Skin of body (tissue), 2 donors: ENCODE data around the gene CASP9. TPM values are rescaled to one million over a fixed set of nuclear protein-coding genes. Genes with fewer than 3 reads are reported as not detected.
"Not testable (repeated sequence)": the region's sequence is repeated elsewhere in the genome, so short reads cannot be mapped to it uniquely, and the experiment has no call there.

Experiments used
- DNase-seq: peaks from one replicate; lab custom pipeline; 2025; lab: John Stamatoyannopoulos, UW
- total RNA-seq: library from RNA; depleted of rRNA; stranded (reverse); fragments of >200 nt; gene quantifications from one replicate; pipeline ENCODE4 v1.2.3, GENCODE V29; 2014

The CASP9 gene
- total RNA-seq, 1 donor from 2014 or later: 5.1 TPM

DNA sequence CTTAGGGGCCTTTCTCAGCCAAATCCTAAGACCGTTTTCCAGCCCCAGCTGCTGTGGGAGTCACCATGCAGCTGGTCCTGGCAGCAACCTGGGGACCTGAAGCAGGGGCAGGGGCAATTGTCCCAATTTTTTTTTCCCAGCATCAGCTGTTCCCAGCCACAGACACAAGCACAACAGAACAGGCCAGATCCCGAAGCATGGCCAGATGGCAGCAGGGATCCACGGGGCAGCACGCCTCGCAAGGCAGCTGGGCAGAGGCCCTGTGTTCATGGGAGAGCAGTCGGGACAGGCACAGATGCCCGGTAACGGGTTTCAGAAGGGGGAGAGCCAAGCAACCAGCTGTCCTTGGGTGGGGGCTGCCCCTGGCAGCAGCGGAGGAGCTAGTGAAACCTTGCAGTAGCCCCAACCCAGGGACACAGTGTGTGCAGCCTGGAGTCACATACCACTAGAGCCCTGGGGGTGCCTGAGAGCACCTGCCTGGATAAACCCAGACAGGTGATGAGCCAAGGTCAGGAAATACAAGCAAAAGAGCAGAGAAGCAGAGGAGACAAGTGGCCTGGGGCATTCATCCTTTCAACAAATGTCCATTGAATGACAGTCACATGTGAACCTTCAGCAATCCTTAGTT is 54.1 kb downstream of the CASP9 start:
- not testable (repeated sequence) for DNase-seq

DNA sequence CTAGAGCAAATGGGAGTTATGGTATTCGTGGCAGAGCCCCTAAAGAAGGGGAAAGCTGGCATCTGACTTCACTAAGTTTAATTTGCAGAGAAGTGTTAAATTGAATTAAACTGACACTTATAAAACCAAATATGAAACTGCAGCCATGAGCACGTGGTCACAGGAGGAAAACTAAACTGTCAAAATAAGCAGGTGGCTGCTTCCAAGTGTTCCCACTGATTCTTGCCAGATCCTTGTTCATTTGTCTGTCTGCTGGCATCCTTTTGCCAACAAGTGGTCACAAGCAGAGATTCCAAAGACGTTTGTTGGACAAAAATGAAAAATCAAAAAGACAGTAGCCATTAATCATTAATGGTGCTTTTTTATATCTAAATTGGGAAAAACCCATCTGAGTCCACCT is 54.7 kb downstream of the CASP9 start:
- no peak for DNase-seq

DNA sequence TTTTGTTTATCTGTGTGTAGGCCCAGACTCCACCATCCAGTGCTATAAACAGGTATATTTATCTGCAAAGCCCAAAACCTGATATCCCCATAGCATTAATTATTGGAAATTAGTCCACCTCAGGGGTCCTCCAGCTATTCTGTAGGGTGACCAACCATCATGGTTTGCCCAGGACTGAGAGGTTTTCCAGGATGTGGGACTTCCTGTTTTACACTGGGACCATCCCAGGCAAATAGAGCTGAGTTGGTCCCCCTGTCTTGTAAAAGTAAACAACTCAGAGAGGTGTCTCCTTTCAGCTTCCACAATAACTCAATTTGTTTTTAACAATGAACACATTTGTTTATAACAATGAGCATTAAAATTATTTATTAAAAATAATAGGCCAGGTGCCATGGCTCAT is 55.9 kb downstream of the CASP9 start:
- no peak for DNase-seq

DNA sequence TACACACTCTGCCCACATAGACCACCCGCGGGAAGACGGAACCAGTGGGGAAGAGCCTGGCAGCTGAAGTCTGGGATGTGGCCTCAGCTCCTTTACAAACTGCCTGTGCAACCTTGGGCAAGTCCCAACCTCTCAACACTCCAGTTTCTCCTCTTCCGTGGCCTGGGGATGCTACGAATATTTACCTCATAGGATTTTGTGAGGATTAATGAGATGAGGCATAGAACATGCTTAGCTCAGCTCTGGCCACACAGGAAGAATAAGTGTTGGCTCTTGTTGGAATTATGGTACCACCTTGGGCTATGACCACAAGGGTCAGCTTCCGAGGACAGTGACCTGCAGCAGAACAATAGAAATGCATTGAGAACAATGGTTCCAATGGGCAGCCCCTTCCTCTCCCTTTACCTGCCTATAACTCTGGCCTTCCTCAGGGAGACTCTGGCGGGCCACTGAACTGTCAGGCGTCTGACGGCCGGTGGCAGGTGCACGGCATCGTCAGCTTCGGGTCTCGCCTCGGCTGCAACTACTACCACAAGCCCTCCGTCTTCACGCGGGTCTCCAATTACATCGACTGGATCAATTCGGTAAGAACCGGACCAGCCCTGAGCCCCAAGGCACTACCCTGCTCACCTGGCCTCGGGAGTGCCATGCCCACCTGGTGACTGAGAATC is 56.9 kb downstream of the CASP9 start:
- not testable (repeated sequence) for DNase-seq

DNA sequence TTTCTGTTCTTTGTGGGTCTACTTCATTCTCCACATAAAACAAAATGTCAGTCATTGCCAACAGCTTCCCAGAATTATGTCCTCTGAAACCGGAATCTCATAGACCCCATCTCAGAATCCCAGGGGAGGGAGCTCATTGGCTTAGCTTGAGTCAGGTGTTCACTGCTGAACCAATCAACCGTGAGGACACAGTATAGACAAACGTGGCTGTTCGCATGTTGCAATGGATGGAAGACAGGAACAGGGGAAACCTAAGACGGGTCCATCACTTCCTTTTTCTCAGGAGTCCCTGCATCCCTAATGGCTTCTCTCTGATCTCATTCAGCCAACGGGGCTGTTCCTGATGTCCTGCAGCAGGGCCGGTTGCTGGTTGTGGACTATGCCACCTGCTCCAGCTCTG is 58.3 kb downstream of the CASP9 start:
- DNase-seq: no peak

DNA sequence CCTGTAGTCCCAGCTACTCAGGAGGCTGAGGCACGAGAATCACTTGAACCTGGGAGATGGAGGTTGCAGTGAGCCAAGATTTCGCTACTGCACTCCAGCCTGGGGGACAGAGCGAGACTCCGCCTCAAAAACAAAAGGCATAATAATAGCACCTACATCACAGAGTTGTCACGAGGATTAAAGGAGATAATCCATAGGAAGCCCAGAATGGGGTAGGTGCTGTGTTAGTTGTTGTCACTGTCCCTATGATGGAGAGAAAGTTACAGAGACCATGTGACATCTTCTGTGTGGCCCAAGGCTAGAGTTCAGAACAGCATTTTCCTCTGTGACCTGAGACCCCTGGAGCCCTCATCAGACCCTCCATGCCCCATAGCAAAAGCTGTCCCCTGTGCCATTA is 60.1 kb downstream of the CASP9 start:
- not testable (repeated sequence) for DNase-seq

DNA sequence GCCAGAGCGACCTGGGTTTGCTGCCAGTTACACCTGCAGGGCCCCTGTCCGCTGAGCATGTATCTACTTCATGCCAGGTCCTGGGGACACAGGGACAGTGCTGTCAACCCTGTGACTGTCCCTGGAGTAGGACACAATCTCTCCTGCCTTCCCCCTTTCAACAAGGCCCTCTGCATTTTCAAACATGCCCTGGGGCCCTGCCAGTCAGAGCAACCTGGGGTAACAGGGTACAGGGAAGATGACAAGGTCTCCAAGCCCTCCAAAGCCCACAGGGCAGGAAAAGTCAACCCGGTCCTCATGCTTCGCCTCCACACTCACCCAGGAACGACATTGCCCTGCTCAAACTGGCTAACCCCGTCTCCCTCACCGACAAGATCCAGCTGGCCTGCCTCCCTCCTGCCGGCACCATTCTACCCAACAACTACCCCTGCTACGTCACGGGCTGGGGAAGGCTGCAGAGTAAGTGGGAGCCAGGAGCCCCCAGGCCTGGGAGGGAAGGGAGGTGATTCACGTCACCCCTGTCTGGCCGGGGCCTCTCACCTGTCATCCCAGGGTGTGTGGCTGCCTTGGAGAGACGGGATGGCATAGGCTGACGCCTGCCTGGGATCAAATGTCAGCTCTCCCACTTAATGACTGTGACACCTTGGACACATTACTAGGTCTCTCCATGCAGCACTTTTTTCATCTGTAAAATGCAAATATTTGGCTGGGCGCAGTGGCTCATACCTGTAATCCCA is 60.8 kb downstream of the CASP9 start:
- not testable (repeated sequence) for DNase-seq

DNA sequence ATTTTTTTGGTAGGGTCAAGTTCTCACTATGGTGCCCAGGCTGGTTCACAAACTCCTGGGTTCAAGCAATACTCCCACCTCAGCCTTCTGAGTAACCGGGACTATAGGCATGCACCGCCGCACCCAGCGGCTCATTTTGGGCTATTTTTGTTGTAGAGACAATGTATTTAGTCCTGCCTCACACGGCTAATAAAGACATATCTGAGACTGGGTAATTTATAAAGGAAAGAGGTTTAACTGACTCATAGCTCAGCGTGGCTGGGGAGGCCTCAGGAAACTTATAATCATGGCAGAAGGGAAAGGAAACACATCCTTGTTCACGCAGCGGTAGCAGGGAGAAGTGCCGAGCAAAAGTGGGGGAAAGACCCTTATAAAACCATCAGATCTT is 63.3 kb downstream of the CASP9 start:
- DNase-seq: no peak

DNA sequence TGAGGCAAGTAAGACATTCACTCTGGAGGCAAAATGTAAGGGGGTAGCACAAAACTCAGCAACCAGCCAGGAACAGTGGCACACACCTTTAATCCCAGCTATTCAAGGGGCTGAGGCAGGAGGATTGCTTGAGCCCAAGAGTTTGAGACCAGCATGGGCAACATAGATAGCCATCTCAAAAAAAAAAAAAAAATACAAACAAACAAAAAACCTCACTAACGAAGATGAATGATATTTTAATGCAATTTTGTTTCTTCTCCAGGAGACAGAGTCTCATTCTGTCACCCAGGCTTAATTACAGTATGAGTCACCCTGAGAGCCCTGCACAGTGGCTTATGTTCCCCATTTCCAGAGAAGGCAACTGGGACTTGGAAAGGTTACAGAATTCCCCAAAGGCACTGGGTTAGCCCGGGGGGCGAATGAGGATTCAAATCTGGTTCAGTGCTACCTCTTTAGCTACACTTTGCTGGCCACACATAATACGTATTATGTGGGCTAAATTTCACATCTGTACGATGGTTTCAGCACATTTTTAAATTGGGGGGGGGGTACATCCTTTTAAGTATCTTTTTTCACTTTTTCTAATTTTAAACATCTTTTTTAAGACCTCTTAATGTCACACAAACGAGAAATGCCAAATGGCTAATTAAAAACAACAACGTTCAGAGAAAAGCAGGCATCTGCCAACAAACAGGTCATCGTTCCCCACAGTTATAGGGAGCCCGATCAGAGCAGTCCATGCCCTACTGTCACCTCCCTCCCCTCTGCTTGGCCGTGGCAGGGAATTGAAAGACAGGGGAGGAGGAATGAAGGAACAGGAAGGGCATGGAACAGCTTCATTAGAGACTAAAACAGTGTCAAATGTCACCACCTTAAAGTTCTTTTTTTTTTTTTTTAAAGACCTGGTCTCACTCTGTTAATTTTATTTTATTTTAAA is 64.0 kb downstream of the CASP9 start:
- DNase-seq: peak; percentile 28

DNA sequence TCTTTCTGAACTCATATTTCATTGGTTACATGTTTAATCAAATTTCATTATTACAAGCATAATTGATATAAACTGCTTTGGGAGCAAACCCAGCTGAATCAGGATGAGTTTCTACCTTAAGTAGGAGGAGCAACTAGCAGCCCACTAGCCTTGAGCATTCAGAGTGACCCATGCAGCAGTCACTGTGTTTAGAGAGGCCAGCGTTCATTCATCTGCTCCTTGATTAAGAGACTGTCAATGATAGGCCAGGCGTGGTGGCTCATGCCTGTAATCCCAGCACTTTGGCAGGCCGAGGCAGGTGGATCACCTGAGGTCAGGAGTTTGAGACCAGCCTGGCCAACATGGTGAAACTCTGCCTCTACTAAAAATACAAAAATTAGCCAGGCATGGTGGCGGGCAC is 65.6 kb downstream of the CASP9 start:
- DNase-seq: not testable (repeated sequence)

DNA sequence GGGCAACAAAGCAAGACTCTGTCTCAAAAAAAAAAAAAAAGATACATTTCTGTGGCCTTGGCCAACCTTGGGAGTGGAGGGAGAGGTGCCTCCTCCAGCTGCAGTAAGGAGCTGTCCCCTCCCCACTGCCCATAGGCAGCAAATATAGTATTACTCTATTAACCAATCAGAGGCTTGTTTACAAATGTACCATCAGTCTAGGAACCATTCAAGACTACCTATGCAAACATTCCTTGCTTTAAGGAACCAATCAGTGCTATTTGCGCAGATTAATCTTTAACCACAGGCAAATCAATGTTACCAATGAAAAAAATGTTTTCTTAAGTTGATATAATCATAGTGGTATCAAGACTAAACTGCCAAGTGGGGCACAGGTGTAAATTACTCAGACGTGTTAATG is 66.4 kb downstream of the CASP9 start:
- no peak for DNase-seq

DNA sequence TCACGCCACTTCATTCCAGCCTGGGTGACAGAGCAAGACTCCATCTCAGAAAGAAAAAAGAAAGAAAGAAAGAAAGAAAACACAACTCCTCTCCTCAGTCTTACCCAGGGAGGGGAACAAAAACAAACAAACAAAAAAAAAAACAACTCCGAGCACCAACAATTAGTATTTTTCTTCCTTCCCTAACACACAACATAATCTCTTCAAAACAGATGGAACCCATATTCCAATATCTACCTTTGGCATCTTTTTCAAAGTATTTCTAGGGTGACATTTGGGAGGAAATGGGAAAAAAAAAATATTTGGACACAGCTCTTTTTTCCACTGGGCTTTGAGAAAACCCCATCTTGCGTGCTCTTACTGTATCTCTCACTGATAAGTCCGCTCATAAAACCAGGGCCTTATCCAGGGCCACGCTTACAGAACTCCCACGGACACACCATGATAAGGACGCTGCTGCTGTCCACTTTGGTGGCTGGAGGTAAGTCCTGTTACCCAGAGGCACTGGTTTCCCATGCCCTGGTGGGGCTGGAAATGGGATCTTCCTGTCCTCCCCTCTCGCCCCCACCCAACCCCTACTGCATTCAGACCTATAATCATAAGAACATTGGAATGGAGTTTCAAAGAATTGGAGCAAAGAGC is 67.6 kb downstream of the CASP9 start, which contains the start of gene CELA2A:
Gene CELA2A, plus strand, starts transcription at position 420 of the 642 bp plus-strand sequence. Its CDS starts 22 bp downstream, at position 442.
- no peak for DNase-seq

DNA sequence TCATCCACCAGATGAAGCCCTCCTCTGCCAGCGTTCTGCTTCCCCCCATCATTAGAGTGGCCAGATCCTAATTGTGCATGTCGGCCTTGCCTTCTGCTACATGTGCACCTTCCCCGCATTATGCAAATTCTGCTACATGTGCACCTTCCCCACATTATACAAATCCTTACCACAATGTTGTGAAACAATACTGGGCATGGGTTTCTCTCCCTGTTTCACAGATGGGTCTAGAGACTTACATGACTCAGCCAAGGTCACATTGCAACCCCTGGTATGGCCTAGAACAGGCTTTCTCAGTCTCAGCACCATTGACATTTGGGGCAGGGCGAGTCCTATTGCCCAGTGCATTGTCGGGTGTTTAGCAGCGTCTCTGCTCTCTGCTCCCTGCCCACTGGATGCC is 68.5 kb downstream of the CASP9 start:
- no peak for DNase-seq

DNA sequence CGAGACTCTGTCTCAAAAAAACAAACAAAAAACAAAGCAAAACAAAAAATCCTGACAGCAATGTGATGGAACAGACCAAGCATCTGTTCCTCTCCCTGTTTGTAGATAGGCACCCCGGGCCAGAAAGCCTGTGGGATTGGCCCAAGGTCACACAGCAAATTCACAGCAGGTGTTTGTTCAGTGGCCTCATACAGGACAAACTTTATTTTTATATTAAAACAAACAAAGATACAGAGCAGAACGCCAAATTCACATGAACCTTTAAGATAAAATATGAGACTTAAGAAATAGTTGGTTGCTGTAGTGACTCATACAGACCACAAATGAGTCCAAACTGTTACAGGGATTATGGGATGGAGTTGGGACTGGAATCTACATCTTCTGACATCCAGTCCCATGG is 69.8 kb downstream of the CASP9 start:
- no peak for DNase-seq

DNA sequence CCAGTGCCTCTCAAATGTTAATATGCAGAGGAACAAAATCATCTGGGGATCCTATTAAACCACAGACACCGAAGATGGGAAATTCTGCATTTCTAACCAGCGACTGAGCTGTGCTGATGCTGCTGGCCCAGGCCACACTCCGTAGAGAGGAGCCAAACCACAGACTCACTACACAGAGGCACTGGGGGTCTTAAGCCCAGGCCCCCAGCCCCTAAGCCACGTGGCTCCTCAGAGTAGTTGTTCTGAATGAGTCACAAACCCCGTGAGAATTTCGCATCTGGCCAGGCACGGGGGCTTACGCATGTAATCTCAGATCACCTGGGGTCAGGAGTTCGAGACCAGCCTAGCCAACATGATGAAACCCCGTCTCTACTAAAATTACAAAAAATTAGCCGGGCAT is 70.3 kb downstream of the CASP9 start:
- no peak for DNase-seq

DNA sequence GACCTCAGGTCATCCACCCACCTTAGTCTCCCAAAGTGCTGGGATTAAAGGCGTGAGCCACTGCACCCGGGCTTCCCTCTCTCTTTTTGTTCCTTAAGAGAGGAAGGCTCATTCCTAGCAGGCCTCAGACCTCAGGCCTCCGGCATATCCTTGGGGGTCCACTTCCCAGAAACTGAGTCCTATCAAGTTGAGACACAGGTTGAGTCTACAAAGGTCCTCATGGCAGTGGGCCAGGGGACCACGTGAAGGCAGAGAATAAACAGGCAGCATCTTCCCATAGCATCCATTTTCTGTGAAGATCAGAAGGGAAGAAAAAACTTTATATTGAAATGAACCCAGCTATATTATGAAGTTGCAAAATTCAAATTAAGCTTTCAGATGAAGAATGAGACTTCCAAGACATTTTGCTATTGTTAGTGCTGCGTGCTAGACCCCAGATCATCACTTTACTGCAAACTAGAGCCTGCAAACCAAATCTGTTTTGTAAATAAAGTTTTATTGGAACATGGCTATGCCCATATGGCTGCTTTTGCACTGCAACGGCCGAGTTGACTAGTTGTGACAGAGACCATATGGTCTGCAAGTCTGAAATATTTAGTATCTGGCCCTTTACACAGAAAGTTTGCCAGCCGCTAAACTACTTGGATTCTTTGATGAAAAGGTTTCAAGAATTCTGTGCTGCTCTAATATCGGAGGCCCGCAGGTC is 71.0 kb downstream of the CASP9 start:
- DNase-seq: no peak

DNA sequence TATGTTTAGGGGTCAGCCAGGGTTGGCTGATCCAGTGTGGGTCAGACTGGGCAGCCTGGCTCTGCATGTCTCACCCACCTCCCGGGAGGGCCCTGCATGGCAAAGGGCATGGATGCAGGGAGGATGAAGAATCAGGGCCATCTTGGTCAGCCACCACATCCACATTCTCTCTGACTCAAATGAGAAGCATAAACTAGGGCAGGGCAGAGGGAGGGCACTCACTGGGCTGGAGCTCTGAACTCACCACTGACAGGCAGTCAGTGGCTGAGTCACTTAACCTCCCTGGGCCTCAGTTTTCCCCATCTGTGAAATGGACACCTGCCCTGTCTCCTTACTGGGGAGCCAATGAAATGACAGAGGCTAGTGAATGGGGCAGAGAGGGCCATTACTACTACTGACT is 71.8 kb downstream of the CASP9 start:
- DNase-seq: no peak

DNA sequence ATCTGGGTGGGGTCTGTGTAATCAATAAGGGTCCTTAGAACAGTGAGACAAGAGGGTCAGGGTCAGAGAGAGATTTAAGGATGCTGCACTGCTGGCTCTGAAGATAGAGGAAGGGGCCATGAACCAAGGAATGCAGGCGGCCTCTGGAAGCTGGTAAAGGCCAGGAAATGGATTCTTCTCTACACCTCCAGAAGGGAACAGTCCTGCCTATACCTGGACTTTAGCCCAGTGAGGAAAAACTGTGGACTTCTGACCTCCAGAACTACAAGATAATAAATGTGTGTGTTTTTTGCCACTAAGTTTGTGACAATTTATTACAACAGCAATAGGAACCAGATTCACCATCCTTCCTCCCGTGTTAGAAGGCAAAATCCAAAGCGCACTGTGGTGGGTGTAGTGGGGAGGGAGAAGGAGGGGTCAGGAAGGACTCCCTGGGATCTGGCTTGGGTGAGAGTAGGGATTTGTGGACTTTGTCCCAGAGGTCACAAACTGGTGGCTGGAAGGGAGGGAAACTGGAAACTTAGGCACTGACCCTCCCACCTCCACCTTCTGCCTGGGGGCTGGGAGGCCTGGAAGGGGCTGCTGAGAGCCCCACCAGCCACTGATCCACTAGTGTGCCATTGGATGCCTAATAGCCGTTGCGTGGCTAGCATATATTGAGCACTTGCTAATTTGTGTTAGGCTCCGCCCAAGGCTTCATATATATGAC is 72.8 kb downstream of the CASP9 start:
- no peak for DNase-seq

DNA sequence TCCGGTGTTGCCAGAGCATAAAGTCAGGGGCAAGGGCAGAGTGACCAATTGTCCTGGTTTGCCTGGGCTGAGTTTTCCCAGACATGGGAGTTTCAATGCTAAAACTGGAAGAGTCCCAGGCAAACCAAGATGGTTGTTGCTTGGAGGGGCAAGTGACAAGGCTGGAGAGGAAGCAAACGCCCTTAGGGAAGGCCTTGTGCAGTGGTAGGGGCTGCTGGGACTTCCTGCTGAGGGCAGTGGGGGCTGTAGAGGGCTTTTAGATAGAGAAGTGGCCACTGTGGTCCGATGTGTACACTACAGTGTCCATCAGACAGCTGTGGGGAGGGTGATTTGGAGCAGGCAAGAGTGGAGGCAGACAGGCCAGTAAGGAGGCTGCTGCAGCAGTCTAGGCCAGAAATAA is 74.4 kb downstream of the CASP9 start:
- no peak for DNase-seq
